Measurements from ENCODE around the gene ERVK3-1. TPM values are rescaled to one million over a fixed set of nuclear protein-coding genes. Genes with fewer than 3 reads are reported as not detected.

ERVK3-1 gene
- total RNA-seq, 2 donors from 2014 or later = 40.1 to 54.5 TPM

GRCh38 chr19:58330458-58330857 lies 25.3 kb downstream of the ERVK3-1 start:
- TF ChIP-seq POLR2AphosphoS5 (IDR thresholded peaks at IDR 0.05) (no peak), CTCF (IDR thresholded peaks at IDR 0.05) (no peak), POLR2A (IDR thresholded peaks at IDR 0.05) (no peak)
- Histone ChIP-seq H3K27me3 (replicated peaks; ENCODE audit: insufficient read depth) (no peaks in the 10 kb centered on the region), H3K36me3 (no peaks in the 10 kb centered on the region), H3K4me1 (replicated peaks) (no peaks in the 10 kb centered on the region), H3K4me3 (no peak overlapping the region), H3K27ac (no peak overlapping the region), H3K9me3 (no peaks in the 10 kb centered on the region)
- DNase-seq (ENCODE audit: low spot score) = no peak
- WGBS = 71% methylated on average over 4 of the region's 4 CpGs
- intact Hi-C loops (cut with DNase I) = no loop called here

GRCh38 chr19:58332697-58333096 lies 27.5 kb downstream of the ERVK3-1 start:
- DNase-seq (ENCODE audit: low spot score) = no peak
- Histone ChIP-seq H3K4me3 (no peak overlapping the region), H3K27me3 (replicated peaks; ENCODE audit: insufficient read depth) (no peaks in the 10 kb centered on the region), H3K27ac (no peak overlapping the region), H3K9me3 (no peaks in the 10 kb centered on the region), H3K4me1 (replicated peaks) (no peaks in the 10 kb centered on the region), H3K36me3 (no peaks in the 10 kb centered on the region)
- no peak for TF ChIP-seq POLR2A (IDR thresholded peaks at IDR 0.05)
- no peak for TF ChIP-seq POLR2AphosphoS5 (IDR thresholded peaks at IDR 0.05)
- TF ChIP-seq CTCF (IDR thresholded peaks at IDR 0.05) = no peak
- 100% methylated on average over 1 of the region's 1 CpG for WGBS
- intact Hi-C loops (cut with DNase I) = no loop called here

- intact Hi-C loops (cut with DNase I) = no loop called here
- Histone ChIP-seq H3K4me1 (replicated peaks) (no peaks in the 10 kb centered on the region), H3K4me3 (no peak overlapping the region), H3K9me3 (no peaks in the 10 kb centered on the region), H3K27me3 (replicated peaks; ENCODE audit: insufficient read depth) (no peaks in the 10 kb centered on the region), H3K36me3 (peaks cover 0 to 4% of the 10 kb centered on the region in 2 donors), H3K27ac (no peak overlapping the region)
- WGBS = 91% methylated on average over 19 of the region's 19 CpGs
- no peak for DNase-seq (ENCODE audit: low spot score)
- TF ChIP-seq POLR2A (IDR thresholded peaks at IDR 0.05) (no peak), CTCF (IDR thresholded peaks at IDR 0.05) (no peak), POLR2AphosphoS5 (IDR thresholded peaks at IDR 0.05) (no peak)
These were observed 29.6 kb downstream of the ERVK3-1 start for GRCh38 chr19:58334691-58335249.

GRCh38 chr19:58335630-58336029 lies 30.5 kb downstream of the ERVK3-1 start:
- Histone ChIP-seq H3K27me3 (replicated peaks; ENCODE audit: insufficient read depth) (no peaks in the 10 kb centered on the region), H3K36me3 (peaks cover 0 to 4% of the 10 kb centered on the region in 2 donors), H3K9me3 (no peaks in the 10 kb centered on the region), H3K4me3 (no peak overlapping the region), H3K4me1 (replicated peaks) (no peaks in the 10 kb centered on the region), H3K27ac (no peak overlapping the region)
- WGBS = 82% methylated on average over 3 of the region's 3 CpGs
- intact Hi-C loops (cut with DNase I) = no loop called here
- TF ChIP-seq CTCF (IDR thresholded peaks at IDR 0.05) = no peak
- TF ChIP-seq POLR2A (IDR thresholded peaks at IDR 0.05) = no peak
- no peak for TF ChIP-seq POLR2AphosphoS5 (IDR thresholded peaks at IDR 0.05)
- no peak for DNase-seq (ENCODE audit: low spot score)

- H3K36me3 ChIP-seq = peaks cover 0 to 4% of the 10 kb centered on the region in 2 donors
- 91% methylated on average over 1 of the region's 1 CpG for WGBS
- intact Hi-C loops (cut with DNase I) = no loop called here
These were observed 31.0 kb downstream of the ERVK3-1 start for GRCh38 chr19:58336216-58336615.

More at GRCh38 chr19:58336216-58336615, 31.0 kb downstream of the ERVK3-1 start:
- H3K27me3 ChIP-seq (replicated peaks; ENCODE audit: insufficient read depth) = no peaks in the 10 kb centered on the region
- H3K4me1 ChIP-seq (replicated peaks) = no peaks in the 10 kb centered on the region
- no peak overlapping the region for H3K4me3 ChIP-seq
- H3K27ac ChIP-seq = no peak overlapping the region
- no peak for TF ChIP-seq POLR2A (IDR thresholded peaks at IDR 0.05)
- TF ChIP-seq POLR2AphosphoS5 (IDR thresholded peaks at IDR 0.05) = no peak
- no peak for TF ChIP-seq CTCF (IDR thresholded peaks at IDR 0.05)
- no peak for DNase-seq (ENCODE audit: low spot score)
- no peaks in the 10 kb centered on the region for H3K9me3 ChIP-seq

Data from prostate gland (tissue), 2 donors.